Measurements from ENCODE around the gene DNASE1L3.

DNASE1L3 gene

GRCh38 chr3:58179235-58180098, 31.3 kb downstream of the DNASE1L3 start:
- DNase-seq (ENCODE audit: low spot score): no peak

GRCh38 chr3:58178528-58179234, 32.1 kb downstream of the DNASE1L3 start:
- no peak for DNase-seq (ENCODE audit: low spot score)

GRCh38 chr3:58177747-58178527, 32.8 kb downstream of the DNASE1L3 start:
- peak; percentile 70 for DNase-seq (ENCODE audit: low spot score)

GRCh38 chr3:58176827-58177489, 33.8 kb downstream of the DNASE1L3 start:
- DNase-seq (ENCODE audit: low spot score): no peak

GRCh38 chr3:58176185-58176530, 34.6 kb downstream of the DNASE1L3 start:
- no peak for DNase-seq (ENCODE audit: low spot score)

GRCh38 chr3:58175437-58176184, 35.2 kb downstream of the DNASE1L3 start:
- DNase-seq (ENCODE audit: low spot score): no peak

GRCh38 chr3:58175187-58175436, 35.7 kb downstream of the DNASE1L3 start:
- no peak for DNase-seq (ENCODE audit: low spot score)

GRCh38 chr3:58173669-58174398, 36.9 kb downstream of the DNASE1L3 start:
- DNase-seq (ENCODE audit: low spot score): no peak

GRCh38 chr3:58173029-58173668, 37.6 kb downstream of the DNASE1L3 start:
- DNase-seq (ENCODE audit: low spot score): no peak

GRCh38 chr3:58171126-58171525, 39.6 kb downstream of the DNASE1L3 start:
- no peak for DNase-seq (ENCODE audit: low spot score)

- no peak for DNase-seq (ENCODE audit: low spot score)
Observed at GRCh38 chr3:58170376-58170775, 40.4 kb downstream of the DNASE1L3 start.

GRCh38 chr3:58169371-58169770, 41.4 kb downstream of the DNASE1L3 start:
- no peak for DNase-seq (ENCODE audit: low spot score)

GRCh38 chr3:58168498-58168897, 42.3 kb downstream of the DNASE1L3 start:
- no peak for DNase-seq (ENCODE audit: low spot score)

- peak; percentile 50 for DNase-seq (ENCODE audit: low spot score)
Observed at GRCh38 chr3:58167431-58168351, 43.1 kb downstream of the DNASE1L3 start.

- DNase-seq (ENCODE audit: low spot score): no peak
Observed at GRCh38 chr3:58164906-58165821, 45.6 kb downstream of the DNASE1L3 start.

- DNase-seq (ENCODE audit: low spot score): no peak
Observed at GRCh38 chr3:58164199-58164879, 46.4 kb downstream of the DNASE1L3 start.

- no peak for DNase-seq (ENCODE audit: low spot score)
Observed at GRCh38 chr3:58163234-58163633, 47.5 kb downstream of the DNASE1L3 start.
